GM21528 (cell line): ENCODE data around the gene ERCC2.

Source experiments
- ATAC-seq: cut with Tn5 transposase; IDR thresholded peaks from one replicate; pipeline ENCODE4 v1.9.1; 2021; ENCODE audit warnings: mild to moderate bottlenecking, moderate library complexity; ENCODE audit not compliant: unreplicated experiment, low FRiP score

Gene ERCC2

DNA sequence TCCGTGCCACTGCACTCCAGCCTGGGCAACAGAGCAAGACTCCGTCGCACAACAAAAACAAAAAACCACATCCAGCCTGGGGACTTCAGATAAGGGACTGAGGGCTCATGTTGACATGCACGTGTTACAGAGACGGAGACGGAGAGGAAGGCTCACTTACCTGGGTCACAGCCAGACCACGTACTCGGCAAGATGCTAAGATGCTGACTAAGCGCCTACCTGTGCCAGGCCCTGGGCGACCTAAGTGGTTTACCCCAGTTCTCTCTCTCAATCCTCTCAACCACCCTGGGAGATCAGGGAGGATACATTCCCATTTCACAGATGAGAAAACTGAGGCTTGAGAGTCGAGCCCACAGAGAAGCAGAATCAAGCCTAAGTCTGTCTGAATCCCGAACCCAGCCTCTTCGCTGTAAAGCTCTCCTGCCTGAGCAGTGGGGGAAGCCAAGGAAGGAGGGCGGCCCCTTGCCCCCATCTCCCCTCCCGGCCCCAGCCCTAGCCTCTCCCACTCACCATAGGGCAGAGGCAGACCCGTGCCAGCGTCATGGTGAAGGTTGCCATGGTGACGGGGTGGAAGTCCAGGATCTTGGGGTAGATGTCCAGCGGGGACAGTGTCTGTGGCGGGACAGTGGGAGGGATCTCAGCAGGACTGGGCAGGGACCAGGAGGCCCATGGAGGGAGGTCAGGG lies 13.5 kb downstream of the ERCC2 start:
- ATAC-seq, result no peak

DNA sequence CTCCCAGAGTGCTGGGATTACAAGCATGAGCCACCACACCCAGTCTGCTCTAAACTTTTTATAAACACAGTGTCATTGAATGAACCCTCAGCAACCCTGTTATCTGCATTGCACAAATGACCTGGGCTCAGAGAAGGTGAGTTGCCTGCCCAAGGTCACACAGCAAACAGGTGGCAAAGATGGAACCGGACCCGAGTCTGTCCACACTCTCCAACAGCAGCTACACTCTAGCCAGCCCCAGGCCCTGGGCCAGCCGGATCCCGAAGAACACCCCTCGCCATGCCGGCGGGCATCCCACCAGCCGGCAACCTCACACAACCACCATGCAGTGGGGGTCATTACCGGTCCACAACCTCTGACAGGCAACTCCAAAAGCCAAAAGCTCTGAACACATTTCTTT lies 14.5 kb downstream of the ERCC2 start:
- no peak for ATAC-seq

DNA sequence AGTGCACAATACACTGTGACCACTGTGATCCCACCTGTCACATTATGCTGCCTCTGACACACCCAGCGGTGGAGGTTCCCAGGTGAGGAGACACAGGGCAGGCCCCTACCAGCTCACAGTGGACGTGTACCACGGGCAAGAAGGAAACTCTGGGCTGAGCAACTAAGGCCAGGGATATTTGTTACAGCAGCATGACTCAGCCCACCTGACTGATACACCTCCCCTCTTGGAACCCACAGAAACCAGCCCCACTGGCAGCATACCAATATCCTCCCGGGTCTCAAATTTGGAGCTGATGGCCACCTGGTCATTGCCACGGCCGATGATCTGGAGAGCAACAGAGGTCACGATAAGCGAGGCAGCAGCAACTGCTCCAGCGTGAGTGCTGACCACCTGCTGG lies 15.0 kb downstream of the ERCC2 start:
- ATAC-seq, result no peak

DNA sequence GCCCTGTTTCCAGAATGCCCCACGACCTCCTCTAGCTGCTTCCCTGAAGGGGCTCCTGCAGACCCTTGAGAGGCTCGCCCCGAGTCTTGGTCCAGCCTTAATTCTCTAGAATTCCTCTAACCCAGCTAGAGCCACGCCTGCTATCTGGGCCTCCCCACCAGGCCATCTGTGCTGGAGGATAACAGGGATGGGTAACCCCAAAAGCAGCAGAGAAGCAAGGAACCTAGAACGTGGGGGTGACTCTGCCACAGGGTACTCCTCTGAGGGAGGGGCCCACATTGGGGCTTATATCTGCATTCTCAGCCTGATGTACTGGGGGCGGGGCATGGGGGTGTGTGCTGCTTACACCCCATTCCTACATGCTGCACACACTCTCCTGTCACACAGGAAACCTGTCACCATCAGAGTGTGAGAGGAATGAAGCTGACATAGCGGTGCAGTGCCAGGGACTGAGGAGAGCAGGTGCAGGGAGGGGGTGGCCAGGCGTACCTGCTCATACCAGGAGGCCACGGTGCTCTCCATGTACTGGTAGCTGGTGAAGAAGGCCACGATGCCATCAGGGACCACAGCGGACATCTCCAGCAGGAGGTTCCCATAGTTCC lies 16.0 kb downstream of the ERCC2 start:
- ATAC-seq, result no peak

DNA sequence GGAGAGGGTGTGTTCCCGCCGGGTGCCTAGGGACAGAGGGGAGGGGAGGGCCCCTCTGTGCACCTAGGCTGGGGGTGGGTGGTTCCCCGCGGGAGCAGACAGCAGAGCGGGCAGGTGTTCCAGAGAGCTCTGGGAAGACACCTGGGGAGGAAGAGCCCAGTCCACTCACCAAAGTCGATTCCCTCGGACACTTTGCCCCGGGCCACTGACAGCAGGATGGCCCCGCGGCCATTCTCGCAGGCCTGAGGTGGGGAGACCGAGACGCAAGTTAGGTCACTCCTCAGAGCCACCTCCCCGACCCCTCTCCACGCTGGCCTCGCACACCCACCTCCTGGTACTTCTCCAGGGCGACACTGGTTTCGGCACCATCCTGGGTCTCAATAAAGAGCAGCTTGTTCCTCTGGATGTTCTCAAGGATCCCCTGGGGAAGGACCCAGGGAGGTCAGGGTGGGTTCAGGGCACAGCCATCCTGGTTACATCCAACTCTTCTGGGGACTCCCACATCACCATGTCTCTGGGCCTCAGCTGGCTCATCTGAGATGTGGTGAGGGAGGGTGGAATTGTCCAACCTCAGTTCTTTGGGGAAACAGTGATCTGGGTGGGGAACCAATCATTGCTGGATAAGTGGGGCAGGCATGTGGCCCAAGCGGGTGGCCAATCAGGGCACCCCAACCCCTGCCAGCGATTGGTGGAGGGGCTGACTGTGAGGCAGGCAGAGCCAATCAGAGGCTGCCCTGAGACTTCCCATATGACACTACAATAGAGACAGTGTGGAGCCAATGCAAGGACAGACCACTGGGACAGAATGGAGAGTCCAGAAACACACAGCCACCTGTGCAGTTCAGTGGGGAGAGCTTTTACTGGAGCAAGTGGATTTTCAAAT lies 17.2 kb downstream of the ERCC2 start:
- no peak for ATAC-seq

DNA sequence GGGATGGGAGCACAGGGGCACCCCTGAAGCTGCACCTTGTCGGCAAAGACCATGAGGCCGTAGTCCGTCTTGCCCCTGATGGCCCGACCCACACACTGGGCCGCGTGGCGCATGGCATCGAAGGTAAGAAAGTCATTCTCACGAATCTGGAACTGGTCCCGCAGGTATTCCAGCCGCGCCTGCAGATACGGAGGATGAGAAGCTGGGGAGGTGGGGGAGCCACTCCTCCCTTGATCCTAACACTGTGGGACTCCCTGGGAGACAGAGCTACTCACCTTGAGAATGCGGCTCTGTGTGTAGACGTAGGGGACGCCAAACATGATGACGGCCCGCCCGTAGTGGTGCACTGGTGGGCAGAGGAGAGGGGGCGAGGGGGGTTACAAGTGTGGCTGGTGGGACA lies 17.9 kb downstream of the ERCC2 start:
- ATAC-seq, result no peak

DNA sequence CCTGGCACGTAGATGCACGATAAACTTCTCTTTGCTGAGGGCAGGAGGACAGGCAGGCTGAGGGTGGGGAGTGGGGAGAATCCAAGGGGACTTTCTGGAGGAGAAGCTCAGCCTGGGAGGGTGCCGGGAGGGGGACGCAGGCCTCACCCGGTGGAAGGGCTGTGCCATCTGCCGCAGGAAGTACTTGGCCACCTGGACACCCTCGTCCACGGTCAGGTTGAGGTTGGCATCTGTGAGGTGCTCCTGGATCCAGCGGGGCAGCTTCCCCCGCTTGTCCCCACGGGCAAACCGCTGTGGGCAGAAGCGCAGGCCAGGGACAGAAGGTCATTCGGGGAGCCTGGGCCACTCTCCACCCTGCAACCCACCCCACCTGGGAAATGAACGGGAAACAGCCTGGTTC lies 18.3 kb downstream of the ERCC2 start:
- no peak for ATAC-seq

DNA sequence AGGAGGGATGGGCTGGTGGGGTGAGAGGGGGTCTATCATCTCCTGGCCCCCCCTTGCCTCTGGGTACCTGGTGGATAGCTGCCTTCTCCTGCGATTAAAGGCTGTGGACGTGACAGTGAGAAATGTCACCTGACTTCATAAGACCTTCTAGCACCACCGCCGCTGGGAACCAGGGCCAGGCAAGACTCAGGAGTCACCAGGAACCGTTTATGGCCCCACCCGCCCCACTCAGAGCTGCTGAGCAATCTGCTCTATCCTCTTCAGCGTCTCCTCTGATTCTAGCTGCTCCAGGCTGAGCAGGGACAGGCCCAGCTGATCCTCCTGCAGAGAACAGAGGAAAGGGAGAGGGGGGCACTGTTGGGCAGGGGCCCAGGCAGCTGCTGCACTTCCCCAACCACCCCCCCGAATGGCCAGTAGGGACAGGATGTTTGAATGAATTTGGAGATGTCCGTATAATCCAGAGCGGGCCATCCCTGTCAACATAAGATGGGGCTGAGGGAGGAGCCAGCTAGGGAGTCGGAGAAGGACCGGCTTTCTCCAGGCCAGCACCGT lies 18.9 kb downstream of the ERCC2 start:
- ATAC-seq, result no peak

DNA sequence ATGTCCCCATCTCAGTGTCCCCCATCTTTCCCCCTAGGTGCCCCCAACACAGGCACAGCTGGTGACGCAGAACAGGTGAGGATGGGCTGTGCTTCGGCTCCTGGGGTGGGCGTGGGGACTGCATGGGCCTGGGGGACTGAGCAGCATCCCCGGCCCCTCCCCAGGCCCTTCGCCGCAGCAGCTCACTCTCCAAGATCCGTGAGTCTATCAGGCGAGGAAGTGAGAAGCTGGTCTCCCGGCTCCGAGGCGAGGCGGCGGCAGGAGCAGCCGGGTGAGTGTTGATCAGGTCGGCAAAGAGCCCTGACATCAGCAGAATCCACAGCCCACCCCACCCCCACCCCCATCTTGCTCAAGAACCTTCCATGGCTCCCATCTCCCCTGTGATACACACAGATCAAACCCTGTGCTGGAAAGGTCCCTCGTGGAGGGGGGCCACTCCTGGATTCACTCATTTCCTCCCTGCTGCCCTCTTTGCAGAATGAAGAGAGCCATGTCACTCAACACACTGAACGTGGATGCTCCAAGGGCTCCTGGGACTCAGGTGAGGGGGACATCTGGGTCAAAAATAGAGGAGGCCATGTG lies 19.8 kb downstream of the ERCC2 start:
- no peak for ATAC-seq

DNA sequence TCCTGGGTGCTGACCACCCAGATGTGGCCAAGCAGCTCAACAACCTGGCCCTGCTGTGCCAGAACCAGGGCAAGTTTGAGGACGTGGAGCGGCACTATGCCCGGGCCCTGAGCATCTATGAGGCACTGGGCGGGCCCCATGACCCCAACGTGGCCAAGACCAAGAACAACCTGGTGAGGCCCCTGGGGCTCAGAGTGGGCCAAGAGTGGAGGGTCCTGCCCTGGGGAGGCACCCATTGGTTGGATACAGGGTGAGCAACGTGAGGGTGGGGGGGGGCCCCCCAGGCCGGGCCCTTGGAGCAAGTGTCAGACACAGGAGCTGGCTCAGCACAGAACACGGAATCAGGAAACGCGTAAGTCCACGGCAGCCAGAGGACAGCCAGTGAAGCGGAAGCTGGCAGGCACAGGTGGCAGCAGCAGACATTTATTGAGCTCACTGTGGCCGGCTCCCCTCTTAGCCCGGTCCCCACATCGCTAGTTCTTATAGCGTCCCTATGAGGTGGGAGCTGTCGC lies 20.9 kb downstream of the ERCC2 start:
- ATAC-seq, result no peak

DNA sequence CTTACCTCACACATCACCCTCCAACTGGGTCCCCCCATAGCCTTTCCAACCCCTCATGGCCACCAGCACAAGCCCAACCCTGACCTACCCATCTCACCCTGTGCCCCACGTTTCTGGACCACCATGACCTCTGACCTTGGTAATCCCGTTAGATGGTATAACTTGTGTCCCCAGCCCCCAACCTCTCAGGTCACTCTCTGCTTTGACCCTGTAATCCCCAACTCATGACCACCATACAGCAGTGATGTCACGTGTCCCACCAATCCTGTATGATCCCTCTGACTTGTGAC lies 21.3 kb downstream of the ERCC2 start:
- ATAC-seq, result no peak

DNA sequence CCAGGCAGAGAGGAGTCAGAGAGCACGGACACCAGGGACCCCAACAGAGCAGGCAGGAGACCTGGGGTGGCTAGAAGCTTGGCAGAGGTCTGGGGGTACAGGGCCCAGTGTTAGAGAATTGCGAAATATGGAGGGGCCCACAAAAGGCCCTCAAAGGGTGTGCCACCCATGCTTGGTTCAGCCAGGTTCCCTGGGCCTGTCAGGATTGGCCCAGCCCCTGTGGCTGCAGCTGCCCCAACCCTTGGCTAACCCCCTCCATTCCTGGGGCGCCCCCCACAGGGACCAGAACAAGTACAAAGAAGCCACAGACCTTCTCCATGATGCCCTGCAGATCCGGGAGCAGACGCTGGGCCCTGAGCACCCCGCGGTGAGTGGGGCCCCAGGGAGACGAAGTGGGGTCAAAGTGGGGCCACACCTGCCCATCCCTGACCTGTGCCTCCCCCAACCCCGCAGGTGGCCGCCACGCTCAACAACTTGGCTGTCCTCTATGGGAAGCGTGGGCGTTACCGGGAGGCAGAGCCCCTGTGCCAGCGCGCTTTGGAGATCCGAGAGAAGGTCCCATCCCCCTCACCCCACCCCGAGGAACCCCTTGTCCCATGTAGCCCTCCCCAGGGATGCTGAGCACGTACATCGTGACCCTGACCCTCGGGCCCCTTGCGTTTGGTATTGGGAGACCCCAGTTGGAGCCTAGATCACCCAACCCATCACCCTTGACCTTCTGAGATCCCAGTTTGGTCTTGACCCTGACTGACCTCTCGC lies 21.8 kb downstream of the ERCC2 start:
- no peak for ATAC-seq

DNA sequence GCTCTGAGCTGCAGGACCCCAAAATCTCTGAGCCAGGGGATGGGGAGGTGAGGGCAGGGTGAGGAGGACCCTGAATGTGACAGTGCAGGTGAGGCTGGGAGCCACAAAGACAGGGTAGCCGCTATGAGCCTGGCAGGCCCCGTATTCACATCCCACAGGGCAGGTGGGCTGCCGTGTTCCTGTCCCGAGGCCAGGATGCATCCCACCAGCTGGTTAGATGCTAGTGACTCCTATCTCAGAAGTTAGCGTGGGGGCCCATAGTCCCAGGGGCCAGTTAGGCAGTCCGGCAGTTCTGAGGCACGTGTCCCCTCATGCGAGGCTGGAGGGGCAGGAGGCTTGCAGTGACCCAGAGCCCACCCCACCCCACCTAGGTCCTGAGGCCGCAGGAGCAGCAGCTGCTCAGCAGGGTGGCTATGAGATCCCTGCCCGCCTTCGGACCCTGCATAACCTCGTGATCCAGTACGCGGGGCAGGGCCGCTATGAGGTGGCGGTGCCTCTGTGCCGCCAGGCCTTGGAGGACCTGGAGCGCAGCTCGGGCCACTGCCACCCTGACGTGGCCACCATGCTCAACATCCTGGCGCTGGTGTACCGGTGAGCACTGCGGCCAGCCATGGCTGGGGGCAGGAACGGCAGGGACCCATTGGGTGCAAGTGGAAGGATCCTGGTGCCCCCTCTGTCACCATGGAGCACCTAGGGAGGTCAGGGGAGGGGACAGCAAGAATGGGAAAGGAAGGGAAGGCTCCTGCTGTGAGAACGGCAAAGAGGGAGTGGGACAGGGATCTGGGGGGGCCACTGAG lies 22.6 kb downstream of the ERCC2 start:
- no peak for ATAC-seq

DNA sequence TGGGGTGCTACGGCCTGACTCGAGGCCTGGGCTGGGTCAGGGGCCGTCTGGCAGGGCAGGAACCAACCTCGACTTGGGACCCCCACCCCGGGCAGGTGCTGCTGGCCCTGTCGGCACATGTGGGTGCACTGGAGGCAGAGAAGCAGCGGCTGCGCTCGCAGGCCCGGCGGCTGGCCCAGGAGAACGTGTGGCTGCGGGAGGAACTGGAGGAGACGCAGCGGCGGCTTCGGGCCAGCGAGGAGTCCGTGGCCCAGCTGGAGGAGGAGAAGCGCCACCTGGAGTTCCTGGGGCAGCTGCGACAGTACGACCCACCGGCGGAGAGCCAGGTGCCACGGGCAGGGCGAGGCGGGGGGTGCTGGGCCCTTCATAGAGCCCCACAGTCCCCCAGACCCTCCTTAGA lies 23.9 kb downstream of the ERCC2 start:
- ATAC-seq, result no peak

DNA sequence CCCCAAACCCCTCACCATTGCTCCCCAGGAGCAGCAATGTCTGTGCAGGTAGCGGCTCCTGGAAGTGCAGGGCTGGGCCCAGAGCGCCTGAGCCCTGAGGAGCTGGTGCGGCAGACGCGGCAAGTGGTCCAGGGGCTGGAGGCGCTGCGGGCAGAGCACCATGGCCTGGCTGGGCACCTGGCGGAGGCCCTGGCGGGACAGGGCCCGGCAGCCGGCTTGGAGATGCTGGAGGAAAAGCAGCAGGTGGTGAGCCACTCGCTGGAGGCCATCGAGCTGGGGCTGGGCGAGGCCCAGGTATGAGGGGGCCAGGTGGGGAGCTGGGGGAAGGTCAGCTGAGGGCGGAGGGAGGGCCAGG lies 24.9 kb downstream of the ERCC2 start:
- no peak for ATAC-seq

DNA sequence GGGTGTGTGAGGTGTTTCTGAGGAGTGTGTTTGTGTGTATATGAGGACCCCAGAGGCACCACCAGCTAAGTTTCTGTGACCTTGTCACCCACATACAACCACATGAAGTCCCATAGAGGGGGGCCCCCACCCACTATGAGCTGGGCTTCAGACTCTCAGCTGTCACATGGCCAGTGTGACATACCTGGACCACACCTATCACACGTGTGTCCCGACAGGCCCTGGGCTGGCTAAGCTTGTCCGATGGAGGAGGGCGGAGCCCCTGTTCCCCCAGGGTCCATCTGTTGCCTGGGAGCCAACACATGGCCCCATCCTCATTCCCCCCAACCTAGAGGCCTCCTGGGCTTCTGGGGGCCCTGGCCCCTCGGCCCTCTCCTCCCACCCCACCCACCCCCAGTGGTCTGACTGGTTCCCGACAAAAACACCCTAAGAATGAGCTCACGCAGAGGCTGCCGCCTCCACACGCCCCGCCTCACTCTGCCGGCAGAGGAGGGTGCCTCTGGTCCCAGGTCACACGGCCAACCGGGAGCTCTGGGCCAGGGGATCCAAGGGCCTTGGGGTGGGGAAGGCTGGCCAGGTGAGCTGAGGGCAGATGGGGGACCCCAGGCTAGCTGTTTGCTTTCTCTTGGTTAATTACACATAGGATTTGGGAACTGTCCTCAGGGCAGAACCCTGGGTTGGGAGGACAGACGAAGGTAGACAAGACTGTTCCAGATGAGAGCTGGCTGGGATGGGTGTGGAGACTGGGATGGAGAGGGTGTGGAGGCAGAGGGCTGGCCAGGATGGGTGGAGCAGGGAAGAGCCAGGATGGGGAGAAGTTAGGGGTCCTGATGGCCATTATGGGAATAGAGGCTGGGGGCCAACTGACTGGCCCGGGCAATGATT lies 25.5 kb downstream of the ERCC2 start:
- ATAC-seq, result no peak

DNA sequence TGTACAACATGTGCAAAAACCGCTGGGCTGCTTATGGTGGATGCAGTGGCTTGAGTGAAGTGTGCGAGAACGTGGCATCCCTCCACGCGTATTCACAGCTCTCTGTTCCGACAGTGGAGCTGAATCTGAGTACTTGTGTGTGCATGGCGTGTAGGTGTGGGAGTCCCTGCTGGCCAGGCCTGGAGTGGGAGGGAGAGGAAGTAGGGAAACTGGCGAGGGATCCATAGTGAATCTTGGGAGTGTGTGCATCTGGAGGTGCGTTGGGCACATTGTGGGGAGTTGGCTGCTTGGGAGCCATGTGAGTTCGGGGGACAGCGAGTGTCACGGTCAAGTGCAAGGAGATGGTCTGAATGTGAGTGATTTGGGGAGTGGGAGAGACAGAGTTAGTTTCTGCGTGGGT lies 27.5 kb downstream of the ERCC2 start:
- ATAC-seq, result no peak

DNA sequence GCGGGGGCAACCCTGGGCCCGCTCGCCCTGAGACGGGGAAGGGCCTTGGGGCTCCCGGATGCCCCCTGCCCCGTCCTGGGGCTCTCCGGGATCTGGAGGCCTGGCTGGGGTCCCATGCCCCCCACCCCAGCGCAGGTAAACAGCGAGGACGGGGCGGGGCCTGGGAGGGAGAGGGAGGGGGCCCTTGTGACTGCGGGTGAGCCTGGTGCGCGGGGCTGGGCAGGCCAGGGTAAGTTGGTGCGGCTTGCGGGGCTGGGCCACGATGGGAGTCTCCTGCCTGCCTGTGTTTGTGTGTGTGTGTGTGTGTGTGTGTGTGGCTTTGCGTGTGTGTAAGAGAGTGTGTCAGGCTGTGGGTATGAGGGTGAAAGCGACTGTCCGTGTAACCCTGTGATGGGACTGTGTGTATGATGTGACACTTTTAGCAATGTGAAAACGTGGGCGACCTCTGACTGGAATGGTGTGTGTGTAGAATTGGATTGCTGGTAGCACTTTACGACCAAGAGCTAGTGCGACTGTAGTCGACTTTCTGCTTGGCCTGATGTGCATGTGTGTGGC lies 29.4 kb downstream of the ERCC2 start:
- ATAC-seq, result no peak
